ENCODE measurements around the gene COL5A1. TPM values are rescaled to one million over a fixed set of nuclear protein-coding genes. Genes with fewer than 3 reads are reported as not detected.

The COL5A1 gene
- total and polyA plus RNA-seq, 2 experiments from 2014 or later = 2.5 to 13.1 TPM

GRCh38 chr9:134853893-134854292 is 212.3 kb downstream of the COL5A1 start:
- no peaks in the 10 kb centered on the region for H3K79me2 ChIP-seq (replicated peaks; ENCODE audit: insufficient read depth)
- no peak overlapping the region for H3K27ac ChIP-seq (ENCODE audit: low read depth)
- no peaks in the 10 kb centered on the region for H3K27me3 ChIP-seq (ENCODE audit: insufficient read depth)
- peaks cover 7% of the 10 kb centered on the region for H3K27me3 Mint-ChIP-seq (ENCODE audit: insufficient read depth, low read depth, poor library complexity)
- no peak overlapping the region for H3K4me2 ChIP-seq
- H3K36me3 Mint-ChIP-seq (ENCODE audit: low read depth) = peaks cover 3% of the 10 kb centered on the region; the same call in 1 of the 3 replicates
- H3K4me3 Mint-ChIP-seq = no peak overlapping the region
- H4K20me1 ChIP-seq (replicated peaks; ENCODE audit: insufficient read depth) = no peaks in the 10 kb centered on the region
- H3K27ac Mint-ChIP-seq = no peak overlapping the region
- no peaks in the 10 kb centered on the region for H3K4me1 Mint-ChIP-seq
- H3K36me3 ChIP-seq (ENCODE audit: insufficient read depth) = no peaks in the 10 kb centered on the region
- no peaks in the 10 kb centered on the region for H3K4me1 ChIP-seq (ENCODE audit: insufficient read depth)
- H3F3A ChIP-seq (replicated peaks; ENCODE audit: low read depth) = no peaks in the 10 kb centered on the region
- no peak for DNase-seq (ENCODE audit: low spot score)
- no peak for ATAC-seq
- 0 out of 2 replicates have a peak, but pooled peaks cover 3% of the 10 kb centered on the region for H3K9me2 ChIP-seq (ENCODE audit: insufficient read depth)
- peaks cover 5% of the 10 kb centered on the region for H3K9me3 Mint-ChIP-seq
- H3K4me3 ChIP-seq = no peak overlapping the region
- H2AFZ ChIP-seq = no peak overlapping the region
- no peak for TF ChIP-seq EZH2 (IDR thresholded peaks at IDR 0.05; ENCODE audit: low read depth, unreplicated experiment)
- TF ChIP-seq ETS1 (IDR thresholded peaks at IDR 0.05) = no peak
- no peak for TF ChIP-seq REST (IDR thresholded peaks at IDR 0.05; ENCODE audit: unreplicated experiment)
- no peak for TF ChIP-seq EZH2phosphoT487 (IDR thresholded peaks at IDR 0.05; ENCODE audit: unreplicated experiment)
- no peak for TF ChIP-seq NANOG (IDR thresholded peaks at IDR 0.05; ENCODE audit: borderline replicate concordance)
- no peak for TF ChIP-seq STAT1 (IDR thresholded peaks at IDR 0.05; ENCODE audit: unreplicated experiment)
- TF ChIP-seq POLR2AphosphoS5 (IDR thresholded peaks at IDR 0.05; ENCODE audit: low read depth) = no peak
- TF ChIP-seq ZNF114 (CRISPR knock-in tag; IDR thresholded peaks at IDR 0.05) = no peak
- no peak for TF ChIP-seq JUNB (IDR thresholded peaks at IDR 0.05; ENCODE audit: unreplicated experiment)
- TF ChIP-seq ZNF331 (CRISPR knock-in tag; IDR thresholded peaks at IDR 0.05; ENCODE audit: low read depth) = no peak
- TF ChIP-seq, protein P1, sequence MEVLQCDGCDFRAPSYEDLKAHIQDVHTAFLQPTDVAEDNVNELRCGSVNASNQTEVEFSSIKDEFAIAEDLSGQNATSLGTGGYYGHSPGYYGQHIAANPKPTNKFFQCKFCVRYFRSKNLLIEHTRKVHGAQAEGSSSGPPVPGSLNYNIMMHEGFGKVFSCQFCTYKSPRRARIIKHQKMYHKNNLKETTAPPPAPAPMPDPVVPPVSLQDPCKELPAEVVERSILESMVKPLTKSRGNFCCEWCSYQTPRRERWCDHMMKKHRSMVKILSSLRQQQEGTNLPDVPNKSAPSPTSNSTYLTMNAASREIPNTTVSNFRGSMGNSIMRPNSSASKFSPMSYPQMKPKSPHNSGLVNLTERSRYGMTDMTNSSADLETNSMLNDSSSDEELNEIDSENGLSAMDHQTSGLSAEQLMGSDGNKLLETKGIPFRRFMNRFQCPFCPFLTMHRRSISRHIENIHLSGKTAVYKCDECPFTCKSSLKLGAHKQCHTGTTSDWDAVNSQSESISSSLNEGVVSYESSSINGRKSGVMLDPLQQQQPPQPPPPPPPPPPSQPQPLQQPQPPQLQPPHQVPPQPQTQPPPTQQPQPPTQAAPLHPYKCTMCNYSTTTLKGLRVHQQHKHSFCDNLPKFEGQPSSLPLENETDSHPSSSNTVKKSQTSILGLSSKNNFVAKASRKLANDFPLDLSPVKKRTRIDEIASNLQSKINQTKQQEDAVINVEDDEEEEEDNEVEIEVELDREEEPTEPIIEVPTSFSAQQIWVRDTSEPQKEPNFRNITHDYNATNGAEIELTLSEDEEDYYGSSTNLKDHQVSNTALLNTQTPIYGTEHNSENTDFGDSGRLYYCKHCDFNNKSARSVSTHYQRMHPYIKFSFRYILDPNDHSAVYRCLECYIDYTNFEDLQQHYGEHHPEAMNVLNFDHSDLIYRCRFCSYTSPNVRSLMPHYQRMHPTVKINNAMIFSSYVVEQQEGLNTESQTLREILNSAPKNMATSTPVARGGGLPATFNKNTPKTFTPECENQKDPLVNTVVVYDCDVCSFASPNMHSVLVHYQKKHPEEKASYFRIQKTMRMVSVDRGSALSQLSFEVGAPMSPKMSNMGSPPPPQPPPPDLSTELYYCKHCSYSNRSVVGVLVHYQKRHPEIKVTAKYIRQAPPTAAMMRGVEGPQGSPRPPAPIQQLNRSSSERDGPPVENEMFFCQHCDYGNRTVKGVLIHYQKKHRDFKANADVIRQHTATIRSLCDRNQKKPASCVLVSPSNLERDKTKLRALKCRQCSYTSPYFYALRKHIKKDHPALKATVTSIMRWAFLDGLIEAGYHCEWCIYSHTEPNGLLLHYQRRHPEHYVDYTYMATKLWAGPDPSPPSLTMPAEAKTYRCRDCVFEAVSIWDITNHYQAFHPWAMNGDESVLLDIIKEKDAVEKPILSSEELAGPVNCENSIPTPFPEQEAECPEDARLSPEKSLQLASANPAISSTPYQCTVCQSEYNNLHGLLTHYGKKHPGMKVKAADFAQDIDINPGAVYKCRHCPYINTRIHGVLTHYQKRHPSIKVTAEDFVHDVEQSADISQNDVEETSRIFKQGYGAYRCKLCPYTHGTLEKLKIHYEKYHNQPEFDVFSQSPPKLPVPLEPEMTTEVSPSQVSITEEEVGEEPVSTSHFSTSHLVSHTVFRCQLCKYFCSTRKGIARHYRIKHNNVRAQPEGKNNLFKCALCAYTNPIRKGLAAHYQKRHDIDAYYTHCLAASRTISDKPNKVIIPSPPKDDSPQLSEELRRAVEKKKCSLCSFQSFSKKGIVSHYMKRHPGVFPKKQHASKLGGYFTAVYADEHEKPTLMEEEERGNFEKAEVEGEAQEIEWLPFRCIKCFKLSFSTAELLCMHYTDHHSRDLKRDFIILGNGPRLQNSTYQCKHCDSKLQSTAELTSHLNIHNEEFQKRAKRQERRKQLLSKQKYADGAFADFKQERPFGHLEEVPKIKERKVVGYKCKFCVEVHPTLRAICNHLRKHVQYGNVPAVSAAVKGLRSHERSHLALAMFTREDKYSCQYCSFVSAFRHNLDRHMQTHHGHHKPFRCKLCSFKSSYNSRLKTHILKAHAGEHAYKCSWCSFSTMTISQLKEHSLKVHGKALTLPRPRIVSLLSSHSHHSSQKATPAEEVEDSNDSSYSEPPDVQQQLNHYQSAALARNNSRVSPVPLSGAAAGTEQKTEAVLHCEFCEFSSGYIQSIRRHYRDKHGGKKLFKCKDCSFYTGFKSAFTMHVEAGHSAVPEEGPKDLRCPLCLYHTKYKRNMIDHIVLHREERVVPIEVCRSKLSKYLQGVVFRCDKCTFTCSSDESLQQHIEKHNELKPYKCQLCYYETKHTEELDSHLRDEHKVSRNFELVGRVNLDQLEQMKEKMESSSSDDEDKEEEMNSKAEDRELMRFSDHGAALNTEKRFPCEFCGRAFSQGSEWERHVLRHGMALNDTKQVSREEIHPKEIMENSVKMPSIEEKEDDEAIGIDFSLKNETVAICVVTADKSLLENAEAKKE (CRISPR knock-in tag; IDR thresholded peaks at IDR 0.05) = no peak
- TF ChIP-seq, protein P2, sequence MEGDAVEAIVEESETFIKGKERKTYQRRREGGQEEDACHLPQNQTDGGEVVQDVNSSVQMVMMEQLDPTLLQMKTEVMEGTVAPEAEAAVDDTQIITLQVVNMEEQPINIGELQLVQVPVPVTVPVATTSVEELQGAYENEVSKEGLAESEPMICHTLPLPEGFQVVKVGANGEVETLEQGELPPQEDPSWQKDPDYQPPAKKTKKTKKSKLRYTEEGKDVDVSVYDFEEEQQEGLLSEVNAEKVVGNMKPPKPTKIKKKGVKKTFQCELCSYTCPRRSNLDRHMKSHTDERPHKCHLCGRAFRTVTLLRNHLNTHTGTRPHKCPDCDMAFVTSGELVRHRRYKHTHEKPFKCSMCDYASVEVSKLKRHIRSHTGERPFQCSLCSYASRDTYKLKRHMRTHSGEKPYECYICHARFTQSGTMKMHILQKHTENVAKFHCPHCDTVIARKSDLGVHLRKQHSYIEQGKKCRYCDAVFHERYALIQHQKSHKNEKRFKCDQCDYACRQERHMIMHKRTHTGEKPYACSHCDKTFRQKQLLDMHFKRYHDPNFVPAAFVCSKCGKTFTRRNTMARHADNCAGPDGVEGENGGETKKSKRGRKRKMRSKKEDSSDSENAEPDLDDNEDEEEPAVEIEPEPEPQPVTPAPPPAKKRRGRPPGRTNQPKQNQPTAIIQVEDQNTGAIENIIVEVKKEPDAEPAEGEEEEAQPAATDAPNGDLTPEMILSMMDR (conservative IDR thresholded peaks at IDR 0.05; ENCODE audit: low read depth in 2 of 2) = no peak
- TF ChIP-seq CREB1 (CRISPR knock-in tag; IDR thresholded peaks at IDR 0.05; ENCODE audit: low read depth) = no peak

Measured in GM23338 (cell line).